ENCODE results near the gene RRP7A.

DNA sequence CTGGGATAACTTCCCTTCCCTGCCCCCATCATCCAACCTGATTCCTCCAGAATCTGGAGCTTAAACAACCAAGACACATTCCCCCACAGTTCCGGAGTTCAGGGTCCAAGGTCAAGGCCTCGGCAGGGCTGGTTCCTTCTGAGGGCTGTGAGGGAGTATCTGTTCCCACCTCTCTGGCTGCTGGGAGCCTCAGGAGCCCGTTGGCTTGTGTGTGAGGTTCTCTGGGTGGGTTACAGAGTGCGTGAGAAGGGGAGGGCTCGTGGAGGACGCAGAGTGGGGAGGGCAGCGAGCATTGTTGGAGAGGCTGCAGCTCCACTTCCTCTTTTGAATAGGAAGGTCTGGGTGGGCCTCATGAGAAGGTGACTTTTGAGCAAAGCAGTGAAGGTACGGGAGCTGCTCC is 42.7 kb upstream of the RRP7A start:
- TF ChIP-seq FOXM1 (IDR thresholded peaks at IDR 0.05; ENCODE audit: borderline replicate concordance) = no peak
- TF ChIP-seq ARNT (IDR thresholded peaks at IDR 0.05) = no peak
- no peak for TF ChIP-seq FOXA1 (IDR thresholded peaks at IDR 0.05)
- TF ChIP-seq SUZ12 (IDR thresholded peaks at IDR 0.05) = no peak
- no peak for TF ChIP-seq SP1 (IDR thresholded peaks at IDR 0.05)
- no peak for TF ChIP-seq ELF4 (IDR thresholded peaks at IDR 0.05)
- TF ChIP-seq, protein P1, sequence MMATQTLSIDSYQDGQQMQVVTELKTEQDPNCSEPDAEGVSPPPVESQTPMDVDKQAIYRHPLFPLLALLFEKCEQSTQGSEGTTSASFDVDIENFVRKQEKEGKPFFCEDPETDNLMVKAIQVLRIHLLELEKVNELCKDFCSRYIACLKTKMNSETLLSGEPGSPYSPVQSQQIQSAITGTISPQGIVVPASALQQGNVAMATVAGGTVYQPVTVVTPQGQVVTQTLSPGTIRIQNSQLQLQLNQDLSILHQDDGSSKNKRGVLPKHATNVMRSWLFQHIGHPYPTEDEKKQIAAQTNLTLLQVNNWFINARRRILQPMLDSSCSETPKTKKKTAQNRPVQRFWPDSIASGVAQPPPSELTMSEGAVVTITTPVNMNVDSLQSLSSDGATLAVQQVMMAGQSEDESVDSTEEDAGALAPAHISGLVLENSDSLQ (IDR thresholded peaks at IDR 0.05) = no peak
